CMK (cell line): Measurements from ENCODE around the gene S100A6.
A peak's percentile ranks its signal among the peaks of the same experiment; 100 is the strongest.

Experiments used
- DNase-seq: peaks from one replicate; pipeline ENCODE4 v3.0.0-alpha.2; 2010; ENCODE audit warnings: low read depth

The S100A6 gene

GRCh38 chr1:153545067-153546055 lies 9.6 kb upstream of the S100A6 start, which contains the start of gene S100A4:
Gene S100A4, minus strand, starts transcription at chr1:153545806. Its CDS starts 1,012 bp downstream, at chr1:153544794.
- DNase-seq: peak; percentile 82

- no peak for DNase-seq
These were observed 8.8 kb upstream of the S100A6 start for GRCh38 chr1:153544453-153545066.

GRCh38 chr1:153543736-153544135 lies 7.9 kb upstream of the S100A6 start:
- DNase-seq: no peak

- no peak for DNase-seq
These were observed 7.3 kb upstream of the S100A6 start for GRCh38 chr1:153542956-153543711.

- no peak for DNase-seq
These were observed 6.1 kb upstream of the S100A6 start for GRCh38 chr1:153541641-153542590.

GRCh38 chr1:153540394-153541361 lies 4.9 kb upstream of the S100A6 start, which contains the start of gene S100A5:
Gene S100A5, minus strand, starts transcription at chr1:153540934. Its CDS starts 743 bp downstream, at chr1:153540191.
- no peak for DNase-seq

- no peak for DNase-seq
These were observed 3.8 kb upstream of the S100A6 start for GRCh38 chr1:153539395-153540093.

- no peak for DNase-seq
These were observed 2.6 kb upstream of the S100A6 start for GRCh38 chr1:153538315-153538821.

GRCh38 chr1:153537376-153537730 lies 1.6 kb upstream of the S100A6 start:
- no peak for DNase-seq

GRCh38 chr1:153536671-153537375 lies 1.0 kb upstream of the S100A6 start:
- no peak for DNase-seq

GRCh38 chr1:153536012-153536670 lies 350 bp upstream of the S100A6 start:
- peak; percentile 94 for DNase-seq

GRCh38 chr1:153534925-153535241 lies 908 bp downstream of the S100A6 start:
- DNase-seq: no peak

GRCh38 chr1:153534226-153534924 lies 1.4 kb downstream of the S100A6 start:
- DNase-seq: no peak

- DNase-seq: no peak
These were observed 2.0 kb downstream of the S100A6 start for GRCh38 chr1:153533689-153534201.

- no peak for DNase-seq
These were observed 2.8 kb downstream of the S100A6 start for GRCh38 chr1:153532769-153533599.

GRCh38 chr1:153532181-153532580 lies 3.6 kb downstream of the S100A6 start:
- DNase-seq: no peak
